HepG2 (cell line): Measurements from ENCODE around the gene DYNC1LI2. TPM values are rescaled to one million over a fixed set of nuclear protein-coding genes. Genes with fewer than 3 reads are reported as not detected.
A peak's percentile ranks its signal among the peaks of the same experiment; 100 is the strongest.

Source experiments
- CAMTA2 ChIP-seq: sonication (generic); formaldehyde crosslinking; IDR thresholded peaks from 2 replicates; pipeline ENCODE4 v1.4.0; 2020; ENCODE audit warnings: mild to moderate bottlenecking, missing genetic modification reagents, borderline replicate concordance
- E2F5 ChIP-seq: sonication (generic); formaldehyde crosslinking; conservative IDR thresholded peaks from 2 replicates; pipeline ENCODE4 v1.4.0; 2020; ENCODE audit warnings: missing genetic modification reagents
- FIP1L1 ChIP-seq: fragments of 200-400 bp; formaldehyde crosslinking; IDR thresholded peaks from 2 replicates; pipeline ENCODE4 v1.6.1; 2018; ENCODE audit warnings: low read depth, mild to moderate bottlenecking, low read length, moderate library complexity, borderline replicate concordance; ENCODE audit not compliant: insufficient read depth
- GATAD1 ChIP-seq: IDR thresholded peaks from 2 replicates; pipeline ENCODE4 v1.6.1; 2016; ENCODE audit warnings: missing genetic modification reagents, missing compliant biosample characterization
- GPBP1L1 ChIP-seq: sonication (generic); formaldehyde crosslinking; IDR thresholded peaks from 2 replicates; pipeline ENCODE4 v1.5.0; 2020; ENCODE audit warnings: mild to moderate bottlenecking, missing genetic modification reagents
- NAIF1 ChIP-seq: sonication (generic); formaldehyde crosslinking; IDR thresholded peaks from 2 replicates; pipeline ENCODE4 v1.5.0; 2020; ENCODE audit warnings: mild to moderate bottlenecking, missing genetic modification reagents, borderline replicate concordance
- NFIC ChIP-seq: IDR thresholded peaks from 2 replicates; pipeline ENCODE4 v1.6.1; 2012; ENCODE audit warnings: mild to moderate bottlenecking, low read length, inconsistent platforms
- NR2C2 ChIP-seq: sonication (generic); formaldehyde crosslinking; IDR thresholded peaks from 2 replicates; pipeline ENCODE4 v1.4.0; 2020; ENCODE audit warnings: missing genetic modification reagents, mild to moderate bottlenecking, moderate library complexity, borderline replicate concordance
- RBM39 ChIP-seq: fragments of 200-400 bp; formaldehyde crosslinking; IDR thresholded peaks from one replicate; pipeline ENCODE4 v1.6.1; 2018; ENCODE audit warnings: antibody characterized with exemption, mild to moderate bottlenecking, low read depth, low read length; ENCODE audit not compliant: poor library complexity, severe bottlenecking
- RERE ChIP-seq: IDR thresholded peaks from 2 replicates; pipeline ENCODE4 v1.6.1; 2016; ENCODE audit warnings: low read depth, missing genetic modification reagents, missing compliant biosample characterization
- TFDP1 ChIP-seq: IDR thresholded peaks from 2 replicates; pipeline ENCODE4 v1.6.1; 2016; ENCODE audit warnings: missing compliant biosample characterization, missing genetic modification reagents, borderline replicate concordance
- ZNF281 ChIP-seq: sonication (generic); formaldehyde crosslinking; IDR thresholded peaks from 2 replicates; pipeline ENCODE4 v1.4.0; 2020; ENCODE audit warnings: missing genetic modification reagents, borderline replicate concordance
- ZNF7 ChIP-seq: IDR thresholded peaks from 2 replicates; pipeline ENCODE4 v1.6.1; 2016; ENCODE audit warnings: missing biosample characterization, missing genetic modification reagents
- ZNF737 ChIP-seq: sonication (generic); formaldehyde crosslinking; IDR thresholded peaks from 2 replicates; pipeline ENCODE4 v1.5.0; 2020; ENCODE audit warnings: missing genetic modification reagents, mild to moderate bottlenecking, borderline replicate concordance
- ZNF879 ChIP-seq: sonication (generic); formaldehyde crosslinking; IDR thresholded peaks from 2 replicates; pipeline ENCODE4 v1.8.1; 2023; ENCODE audit warnings: missing genetic modification reagents
- ZNF891 ChIP-seq: sonication (generic); formaldehyde crosslinking; IDR thresholded peaks from 2 replicates; pipeline ENCODE4 v1.5.0; 2020; ENCODE audit warnings: mild to moderate bottlenecking, missing genetic modification reagents
- polyA plus RNA-seq, 8 experiments: library from polyadenylated mRNA; depleted of rRNA in 3 of 8; stranded (reverse) in 7 of 8; unstranded in 1 of 8; fragments of >200 nt; fragmentation: Illumina TruSeq in 4 of 8; extraction: Trizol in 4 of 8; gene quantifications; 2 replicates each; pipeline versions ENCODE4 v1.2.1 to v1.2.3, GENCODE V29; 2011 to 2016; ENCODE audit warnings: low read depth in 4 of 8, missing spikeins in 1 of 8, mixed read lengths in 1 of 8; ENCODE audit not compliant: insufficient read depth in 1 of 8
- total RNA-seq, 5 experiments: library from RNA; depleted of rRNA; stranded (reverse); fragments of >200 nt; fragmentation: Illumina TruSeq; extraction: Trizol; gene quantifications; 2 replicates each; pipeline ENCODE4 v1.2.3, GENCODE V29; 2016; ENCODE audit warnings: low read depth in 1 of 5

Gene DYNC1LI2
- total and polyA plus RNA-seq, 2 of the 13 experiments (the other 11 are each of a cell fraction or from before 2014, with no cell fraction given) = 65.5 to 135 TPM

GRCh38 chr16:66695935-66696668 is 55.3 kb downstream of the DYNC1LI2 start (continued):
- TF ChIP-seq RERE (CRISPR knock-in tag) (no peak), E2F5 (peak; percentile 1; the same call in 1 of the 2 replicates), RBM39 (no peak), NAIF1 (CRISPR knock-in tag) (no peak), GATAD1 (CRISPR knock-in tag) (no peak), GPBP1L1 (CRISPR knock-in tag) (no peak), NFIC (no peak), ZNF879 (no peak), ZNF7 (CRISPR knock-in tag) (no peak), ZNF891 (peak; percentile 77; the same call in 1 of the 2 replicates), NR2C2 (CRISPR knock-in tag) (no peak), ZNF737 (CRISPR knock-in tag) (0 out of 2 replicates have a peak, but pooled peaks have one; percentile 7), ZNF281 (CRISPR knock-in tag) (no peak), FIP1L1 (no peak), CAMTA2 (no peak), TFDP1 (CRISPR knock-in tag) (peak; percentile 66; the same call in 1 of the 2 replicates)
